GM12878 (cell line): Measurements from ENCODE around the gene CITED2. TPM values are rescaled to one million over a fixed set of nuclear protein-coding genes. Genes with fewer than 3 reads are reported as not detected.

Experiments
- ATAC-seq: fragments of 200-7000 bp; cut with Tn5 transposase; 3 replicates; pipeline ENCODE4 v1.9.1; 2020; ENCODE audit warnings: mild to moderate bottlenecking, moderate library complexity
- BruUV-seq: library from RNA; stranded (reverse); fragments of 400-500 nt; replicated peaks from 2 replicates; lab custom pipeline; 2021; lab: Mats Ljungman, UMichigan
- CTCF ChIA-PET: fragments of 300-600 bp; sonication (Branson Sonifier 250); formaldehyde crosslinking; extraction: SDS; loops from one replicate; lab custom pipeline; 2021; ENCODE audit warnings: inconsistent platforms; lab: Yijun Ruan, JAX
- POLR2A ChIA-PET: fragments of 350-600 bp; formaldehyde crosslinking; extraction: SDS; loops from one replicate; lab custom pipeline; 2021; ENCODE audit warnings: inconsistent platforms; lab: Charles Lee
- RAD21 ChIA-PET: fragments of 300-600 bp; sonication (Branson Sonifier 250); formaldehyde crosslinking; loops from one replicate; lab custom pipeline; 2023; ENCODE audit warnings: antibody characterized with exemption; ENCODE audit not compliant: unreplicated experiment; lab: Charles Lee
- SMC1A ChIA-PET: fragments of 300-600 bp; sonication (Branson Sonifier 250); formaldehyde crosslinking; loops from one replicate; lab custom pipeline; 2023; ENCODE audit not compliant: unreplicated experiment, uncharacterized antibody; lab: Charles Lee
- DNase-seq: peaks from one replicate; pipeline ENCODE4 v3.0.0-alpha.2; 2011; ENCODE audit warnings: low read depth, low spot score
- FAIRE-seq: peaks from 3 replicates; lab custom pipeline; 2011; peaks lifted over from hg19 to GRCh38; lab: Jason Lieb, UNC
- H2AFZ ChIP-seq: 2 replicates; pipeline ENCODE4 v1.6.0; 2011; ENCODE audit warnings: low read depth, low read length, control low read depth; ENCODE audit not compliant: control insufficient read depth
- H3K27ac ChIP-seq: 2 replicates; pipeline ENCODE4 v1.5.1; 2011; ENCODE audit warnings: control low read depth; ENCODE audit not compliant: control insufficient read depth, insufficient read depth
- H3K27me3 ChIP-seq, 2 experiments: replicated peaks in 1 of 2; 2 replicates each; pipeline versions ENCODE4 v1.6.0 to v1.6.1; 2011; ENCODE audit warnings: low read length in 1 of 2; ENCODE audit not compliant: control insufficient read depth in 2 of 2, insufficient read depth in 2 of 2
- H3K36me3 ChIP-seq, 2 experiments: 2 replicates each; pipeline ENCODE4 v1.5.1; 2011; ENCODE audit warnings: low read length in 1 of 2; ENCODE audit not compliant: control insufficient read depth in 2 of 2, insufficient read depth in 2 of 2
- H3K4me1 ChIP-seq: 2 replicates; pipeline ENCODE4 v1.6.1; 2011; ENCODE audit warnings: mild to moderate bottlenecking, low read length, moderate library complexity, mixed read lengths; ENCODE audit not compliant: control insufficient read depth, insufficient read depth
- H3K4me2 ChIP-seq: 2 replicates; pipeline ENCODE4 v1.6.0; 2011; ENCODE audit warnings: control low read depth; ENCODE audit not compliant: control insufficient read depth, insufficient read depth
- H3K4me3 ChIP-seq: fragments of 200-600 bp; sonication (generic); 2 replicates; pipeline ENCODE4 v1.5.1; 2016
- H3K79me2 ChIP-seq: 2 replicates; pipeline ENCODE4 v1.6.0; 2011; ENCODE audit warnings: low read length; ENCODE audit not compliant: control insufficient read depth, insufficient read depth
- H3K9ac ChIP-seq: 2 replicates; pipeline ENCODE4 v1.8.0; 2011; ENCODE audit warnings: low read length, control low read depth, mixed read lengths; ENCODE audit not compliant: control insufficient read depth, insufficient read depth
- H3K9me3 ChIP-seq: replicated peaks from 3 replicates; pipeline ENCODE4 v1.5.1; 2011; ENCODE audit warnings: mild to moderate bottlenecking, low read length; ENCODE audit not compliant: control insufficient read depth, insufficient read depth
- H4K20me1 ChIP-seq: 2 replicates; pipeline ENCODE4 v1.6.0; 2011; ENCODE audit not compliant: control insufficient read depth, insufficient read depth
- CBFB ChIP-seq: IDR thresholded peaks from 2 replicates; pipeline ENCODE4 v1.6.1; 2016; ENCODE audit warnings: antibody characterized with exemption, low read depth
- CBX3 ChIP-seq: fragments of 200-600 bp; sonication (generic); IDR thresholded peaks from 2 replicates; pipeline ENCODE4 v1.6.1; 2016; ENCODE audit warnings: low read depth, borderline replicate concordance
- CEBPB ChIP-seq, 2 experiments: fragments of 150-350 bp in 1 of 2; IDR thresholded peaks; 2 replicates each; pipeline ENCODE4 v1.6.1; 2012 to 2014; ENCODE audit warnings: low read depth in 2 of 2, low read length in 2 of 2, borderline replicate concordance in 1 of 2, inconsistent platforms in 1 of 2
- CHD2 ChIP-seq: IDR thresholded peaks from 2 replicates; pipeline ENCODE4 v1.6.1; 2011; ENCODE audit warnings: low read depth, low read length, improper control_type of control experiment, borderline replicate concordance
- CHD4 ChIP-seq: fragments of 200-600 bp; sonication (generic); IDR thresholded peaks from 2 replicates; pipeline ENCODE4 v1.6.1; 2016; ENCODE audit warnings: mild to moderate bottlenecking
- HCFC1 ChIP-seq: fragments of 150-350 bp; IDR thresholded peaks from 2 replicates; pipeline ENCODE4 v1.6.1; 2014; ENCODE audit warnings: low read length
- HDAC6 ChIP-seq: fragments of 200-600 bp; sonication (generic); IDR thresholded peaks from one replicate; pipeline ENCODE4 v1.8.0; 2017; ENCODE audit warnings: antibody characterized with exemption; ENCODE audit not compliant: unreplicated experiment
- IKZF2 ChIP-seq, 2 experiments: fragments of 450-650 bp; IDR thresholded peaks; 2 replicates each; pipeline ENCODE4 v1.6.1; 2017; ENCODE audit warnings: mild to moderate bottlenecking in 2 of 2, moderate library complexity in 2 of 2
- RBBP5 ChIP-seq: fragments of 200-600 bp; sonication (generic); conservative IDR thresholded peaks from 2 replicates; pipeline ENCODE4 v1.6.1; 2016
- RUNX3 ChIP-seq: IDR thresholded peaks from 2 replicates; pipeline ENCODE4 v1.6.1; 2012; ENCODE audit warnings: low read length, inconsistent platforms
- SRF ChIP-seq, 2 experiments: IDR thresholded peaks; 2 replicates each; pipeline ENCODE4 v1.6.1; 2011; ENCODE audit warnings: low read depth in 2 of 2, low read length in 2 of 2, mild to moderate bottlenecking in 1 of 2, moderate library complexity in 1 of 2
- ZBTB11 ChIP-seq: fragments of 450-650 bp; formaldehyde crosslinking; IDR thresholded peaks from 2 replicates; pipeline ENCODE4 v1.5.0; 2022; ENCODE audit warnings: mild to moderate bottlenecking, missing genetic modification characterization
- ZBTB40 ChIP-seq: fragments of 450-650 bp; IDR thresholded peaks from 2 replicates; pipeline ENCODE4 v1.6.1; 2016; ENCODE audit warnings: mild to moderate bottlenecking, moderate library complexity, borderline replicate concordance
- WGBS: methylation state at CpG from one replicate; pipeline ENCODE4 v1.1.6; 2016; ENCODE audit warnings: low lambda C conversion rate; ENCODE audit not compliant: insufficient replicate concordance, insufficient coverage; ENCODE audit errors: missing lambda C conversion rate; 5-methylcytosine and 5-hydroxymethylcytosine counted together
- in situ Hi-C: fragments of 300-500 bp; cut with MboI; formaldehyde crosslinking; loops from 9 replicates; pipeline ENCODE4 v1.14.3; 2018; ENCODE audit warnings: mixed read lengths
- intact Hi-C: fragments of 100-400 bp; cut with micrococcal nuclease; formaldehyde crosslinking; loops from one replicate; pipeline ENCODE4 v1.14.2; 2022; ENCODE audit not compliant: unreplicated experiment
- polyA plus RNA-seq, 11 experiments: library from polyadenylated mRNA; depleted of rRNA in 4 of 11; unstranded in 6 of 11; stranded (reverse) in 5 of 11; fragments of >200 nt; fragmentation: Nextera tagmentation in 4 of 11; fragmentation: Illumina TruSeq in 1 of 11; extraction: Ambion mirVana in 4 of 11; extraction: Trizol in 1 of 11; gene quantifications; 1 replicate in 1 of 11; 2 replicates in 10 of 11; pipeline versions ENCODE4 v1.2.1 to v1.2.3, GENCODE V29; 2011 to 2016; ENCODE audit warnings: inconsistent platforms in 2 of 11, missing spikeins in 2 of 11, low read depth in 1 of 11
- total RNA-seq, 4 experiments: library from RNA; depleted of rRNA in 3 of 4; stranded (reverse); fragments of >200 nt in 3 of 4; fragmentation: Illumina TruSeq in 1 of 4; extraction: Trizol in 1 of 4; gene quantifications; 2 replicates each; pipeline versions ENCODE4 v1.2.1 to v1.2.3, GENCODE V29; 2013 to 2021
- TF ChIP-seq, protein P1 (sequence below): IDR thresholded peaks from 2 replicates; pipeline ENCODE4 v1.6.1; 2011; ENCODE audit warnings: low read depth, low read length, improper control_type of control experiment, borderline replicate concordance

Gene CITED2
- total and polyA plus RNA-seq, 10 of the 15 experiments (the other 5 are each of a cell fraction or from before 2014, with no cell fraction given), result 0.08 to 20.0 (median 7.3) TPM

- ChIA-PET RAD21 (interaction anchor here (0.8 kb wide), 1 partner anchor 1806 kb away, joined by 5 read pairs; no protein-coding TSS in a partner anchor), SMC1A (interaction anchor here (1.0 to 2.2 kb wide), 2 partner anchors 13 to 19 kb away, joined by 3 to 7 read pairs; partner anchors contain the start of gene CITED2), CTCF (no interaction called here), POLR2A (interaction anchor here (0.7 kb wide), 1 partner anchor 1457 kb away, joined by 5 read pairs; no protein-coding TSS in a partner anchor)
- in situ Hi-C loops (no loop called here), intact Hi-C loops (no loop called here)
- Histone ChIP-seq H3K4me2 (no peak overlapping the region), H3K9me3 (no peaks in the 10 kb centered on the region), H2AFZ (no peak overlapping the region), H3K4me1 (no peaks in the 10 kb centered on the region), H3K27ac (no peak overlapping the region), H3K9ac (no peak overlapping the region), H4K20me1 (no peaks in the 10 kb centered on the region), H3K36me3 (no peaks in the 10 kb centered on the region), H3K4me3 (no peak overlapping the region), H3K27me3 (no peaks in the 10 kb centered on the region), H3K79me2 (no peaks in the 10 kb centered on the region)
- no TSS peak for BruUV-seq
- DNase-seq (no peak), FAIRE-seq (no peak), ATAC-seq (no peak)
- no peak for TF ChIP-seq IKZF2 (IDR thresholded peaks at IDR 0.05)
- TF ChIP-seq, protein P1, sequence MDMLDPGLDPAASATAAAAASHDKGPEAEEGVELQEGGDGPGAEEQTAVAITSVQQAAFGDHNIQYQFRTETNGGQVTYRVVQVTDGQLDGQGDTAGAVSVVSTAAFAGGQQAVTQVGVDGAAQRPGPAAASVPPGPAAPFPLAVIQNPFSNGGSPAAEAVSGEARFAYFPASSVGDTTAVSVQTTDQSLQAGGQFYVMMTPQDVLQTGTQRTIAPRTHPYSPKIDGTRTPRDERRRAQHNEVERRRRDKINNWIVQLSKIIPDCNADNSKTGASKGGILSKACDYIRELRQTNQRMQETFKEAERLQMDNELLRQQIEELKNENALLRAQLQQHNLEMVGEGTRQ, result no peak
- TF ChIP-seq CBFB, result no peak
- no peak for TF ChIP-seq CEBPB (IDR thresholded peaks at IDR 0.05; ENCODE audit: borderline replicate concordance in 1 of 2, low read depth in 2 of 2, low read length in 2 of 2)
- no peak for TF ChIP-seq RBBP5
- no peak for TF ChIP-seq HDAC6
- no peak for TF ChIP-seq CHD2
- TF ChIP-seq RUNX3, result no peak
- TF ChIP-seq CBX3, result no peak
- TF ChIP-seq HCFC1, result no peak
- no peak for TF ChIP-seq SRF (IDR thresholded peaks at IDR 0.05; ENCODE audit: low read depth in 2 of 2, low read length in 2 of 2)
- TF ChIP-seq ZBTB40, result no peak
- no peak for TF ChIP-seq ZBTB11
- TF ChIP-seq CHD4, result no peak
- 39% methylated on average over 2 of the region's 2 CpGs for WGBS
Measured at GRCh38 chr6:139388384-139388783, 13.9 kb upstream of the CITED2 start.
